HG02970 (cell line): ENCODE measurements around the gene STK38.

Source experiments
- ATAC-seq: cut with Tn5 transposase; IDR thresholded peaks from one replicate; pipeline ENCODE4 v1.9.1; 2021; ENCODE audit warnings: mild to moderate bottlenecking, moderate library complexity, moderate number of reproducible peaks; ENCODE audit not compliant: unreplicated experiment, low FRiP score

Gene STK38

DNA sequence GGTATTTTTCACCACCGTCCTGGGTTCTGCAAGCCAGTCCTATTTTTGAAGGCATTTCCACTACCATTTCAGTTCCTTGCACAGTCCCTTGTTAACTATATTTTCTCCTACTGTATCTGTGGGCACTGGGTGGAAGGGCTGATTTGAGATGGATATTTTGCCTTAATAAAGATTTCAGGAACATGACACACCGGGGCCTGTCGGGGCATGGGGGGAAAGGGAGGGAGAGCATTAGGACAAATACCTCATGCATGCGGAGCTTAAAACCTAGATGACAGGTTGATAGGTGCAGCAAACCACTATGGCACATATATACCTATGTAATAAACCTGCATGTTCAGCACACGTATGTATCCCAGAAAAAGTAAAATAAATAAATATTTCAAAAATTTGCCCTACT, 22.4 kb downstream of the STK38 start:
- ATAC-seq, result no peak

GRCh38 chr6:36523936-36524499, 23.3 kb downstream of the STK38 start:
- ATAC-seq, result no peak

- no peak for ATAC-seq
Observed at GRCh38 chr6:36523451-36523850, 23.8 kb downstream of the STK38 start.

DNA sequence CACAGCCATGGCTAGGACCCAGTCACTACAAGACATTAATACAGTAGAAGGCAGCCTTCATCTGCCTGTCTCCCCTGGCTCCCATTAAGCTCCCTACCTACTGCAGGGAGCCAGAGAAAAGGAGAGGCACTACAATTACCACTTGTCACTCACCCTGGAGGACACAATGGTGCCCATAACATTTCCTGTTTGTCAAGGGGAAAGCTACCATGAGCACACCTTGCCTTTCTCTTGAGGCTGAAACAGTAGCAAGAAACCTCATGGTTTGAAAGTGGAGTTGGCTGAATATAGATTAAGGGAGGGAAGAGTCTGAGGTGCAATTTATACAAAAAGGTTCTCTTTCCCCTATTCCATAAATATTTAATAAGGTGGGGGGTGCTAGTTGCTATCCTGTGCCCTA, 27.9 kb downstream of the STK38 start:
- ATAC-seq, result no peak

DNA sequence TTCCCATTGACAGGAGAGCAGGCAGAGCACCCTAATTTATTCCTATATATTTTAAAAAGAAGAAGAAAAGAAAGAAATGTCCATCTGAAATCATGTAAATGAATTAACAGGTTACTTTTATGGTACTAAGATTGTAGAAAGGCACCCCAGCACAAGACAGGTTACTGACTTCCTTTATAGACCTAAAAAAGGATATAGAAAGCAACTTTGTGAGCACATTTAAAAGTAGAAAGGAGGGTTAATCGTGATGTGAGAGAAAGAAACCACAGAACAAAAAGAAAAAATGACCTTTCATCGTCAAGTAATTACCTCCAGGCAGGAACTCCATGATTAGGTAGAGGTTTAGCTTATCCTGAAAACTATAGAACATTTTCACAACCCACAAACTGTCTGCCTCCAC, 29.9 kb downstream of the STK38 start:
- ATAC-seq, result no peak

- no peak for ATAC-seq
Observed at GRCh38 chr6:36516988-36517387, 30.3 kb downstream of the STK38 start.

- no peak for ATAC-seq
Observed at GRCh38 chr6:36516559-36516958, 30.7 kb downstream of the STK38 start.

- ATAC-seq, result no peak
Observed at GRCh38 chr6:36515844-36516243, 31.4 kb downstream of the STK38 start.

DNA sequence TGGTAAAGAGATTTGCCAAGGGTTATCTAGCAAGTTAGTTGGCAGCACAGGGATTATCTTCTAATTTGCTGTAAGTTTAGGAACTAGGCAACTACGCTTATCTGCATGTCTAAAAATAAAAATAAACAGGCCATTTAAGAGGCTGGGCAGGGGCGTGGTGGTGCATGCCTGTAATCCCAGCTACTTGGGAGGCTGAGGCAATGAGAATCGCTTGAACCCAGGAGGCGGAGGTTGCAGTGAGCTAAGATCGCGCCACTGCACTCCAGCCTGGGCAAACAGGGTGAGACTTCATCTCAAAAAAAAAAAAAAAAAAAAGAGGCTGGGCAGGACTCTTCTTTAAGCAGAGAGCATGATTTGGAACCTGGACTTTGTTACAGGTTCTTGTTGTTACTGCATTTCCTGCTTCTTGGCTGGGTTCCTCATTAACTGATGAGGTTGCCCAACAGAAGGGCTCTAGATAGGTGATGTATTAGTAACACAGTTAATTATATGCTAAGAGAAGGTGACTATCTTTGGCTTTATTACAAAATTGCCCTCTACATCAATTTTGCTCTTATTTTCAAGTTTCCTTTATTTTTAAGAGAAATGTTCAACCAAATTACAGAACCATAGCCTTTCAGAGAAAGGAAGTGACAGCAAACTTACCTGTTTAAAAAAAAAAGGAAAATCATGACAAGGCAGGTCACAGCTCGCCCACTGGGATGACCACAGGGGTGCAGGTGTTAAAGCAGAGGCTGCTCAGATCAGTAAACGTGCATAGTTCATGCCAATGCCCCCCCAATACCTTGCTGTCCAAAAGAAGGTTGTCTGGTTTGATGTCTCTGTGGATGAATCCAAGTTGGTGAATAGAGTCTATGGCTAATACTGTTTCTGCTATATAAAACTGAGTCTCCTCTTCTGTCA, 32.5 kb downstream of the STK38 start:
- ATAC-seq, result no peak

GRCh38 chr6:36510365-36510764, 36.9 kb downstream of the STK38 start:
- ATAC-seq, result no peak

DNA sequence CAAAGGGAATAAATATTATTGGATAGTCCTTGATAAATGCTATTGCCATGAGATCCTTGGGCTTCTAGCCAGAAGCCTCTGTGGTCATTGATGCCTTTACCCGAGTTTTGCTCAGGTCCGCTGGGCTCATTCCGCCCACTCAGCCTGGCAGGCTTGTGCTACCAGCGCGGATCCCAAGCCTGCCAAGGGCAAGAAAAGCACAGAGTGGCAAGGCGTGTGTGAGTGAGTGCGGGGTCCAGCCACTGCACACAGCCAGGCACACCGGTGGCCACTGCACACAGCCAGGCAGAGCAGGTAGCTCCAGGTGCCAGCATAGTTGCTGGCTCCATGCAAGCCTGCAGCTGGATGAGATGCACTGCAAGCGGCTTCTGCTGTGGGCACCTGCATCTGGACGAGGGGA, 38.7 kb downstream of the STK38 start:
- no peak for ATAC-seq

GRCh38 chr6:36506611-36507010, 40.7 kb downstream of the STK38 start:
- ATAC-seq, result no peak

DNA sequence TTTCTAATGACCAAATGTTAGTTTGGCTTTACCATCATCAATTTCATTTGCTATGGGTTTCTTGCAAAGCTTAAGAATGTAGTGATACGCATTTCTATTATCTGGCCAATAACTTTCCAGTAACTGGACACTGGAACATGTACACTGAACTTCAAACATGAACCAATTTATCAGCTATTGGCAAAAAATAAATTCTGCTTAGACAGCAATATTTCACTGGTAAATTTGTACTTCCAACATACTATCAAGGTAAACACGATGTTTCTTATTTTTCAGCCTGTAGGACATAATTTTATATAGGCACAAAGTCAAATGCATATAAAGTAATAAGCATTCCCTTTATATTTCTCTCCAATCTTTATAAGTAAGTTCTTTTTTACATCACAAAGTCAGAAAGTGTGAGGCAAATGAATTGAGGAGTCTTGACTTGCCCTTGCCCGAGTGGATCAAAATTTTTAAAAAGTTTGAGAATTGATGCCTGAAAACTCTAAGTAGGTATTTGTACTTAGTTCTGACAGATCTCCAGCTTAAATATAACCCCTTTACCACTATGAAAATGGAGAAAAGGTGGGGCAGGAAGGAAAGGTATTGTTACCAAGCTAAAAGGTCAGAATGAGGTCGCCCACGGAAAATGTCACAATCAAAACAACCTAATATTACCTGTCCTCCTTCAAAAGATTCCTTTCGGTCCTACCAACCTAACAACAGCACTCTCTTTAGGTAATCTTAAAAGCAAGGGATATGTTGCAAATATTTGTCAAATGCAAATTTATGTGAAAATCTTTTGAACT, 41.3 kb downstream of the STK38 start:
- ATAC-seq, result no peak

- ATAC-seq, result no peak
Observed at GRCh38 chr6:36504982-36505381, 42.3 kb downstream of the STK38 start.

DNA sequence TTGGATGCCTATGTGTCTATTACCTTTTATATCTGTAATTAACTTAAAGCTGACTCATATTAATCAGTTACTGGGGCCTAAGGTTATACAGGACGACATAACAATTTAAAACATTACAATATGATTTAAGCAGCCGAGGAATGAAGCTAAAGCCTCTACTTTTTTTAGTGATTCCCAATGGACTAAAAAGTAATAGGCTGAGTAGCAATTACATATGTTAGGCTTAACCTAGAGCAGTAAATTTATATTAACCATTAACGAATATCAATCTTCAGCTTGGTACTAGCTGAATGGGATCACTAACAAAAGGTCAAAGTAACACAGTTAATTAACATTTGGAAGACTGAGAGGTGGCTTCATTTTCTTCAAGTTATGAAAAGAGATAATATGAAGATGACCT, 43.1 kb downstream of the STK38 start:
- no peak for ATAC-seq

- no peak for ATAC-seq
Observed at GRCh38 chr6:36501686-36502085, 45.6 kb downstream of the STK38 start.

- no peak for ATAC-seq
Observed at GRCh38 chr6:36499918-36500317, 47.4 kb downstream of the STK38 start.

DNA sequence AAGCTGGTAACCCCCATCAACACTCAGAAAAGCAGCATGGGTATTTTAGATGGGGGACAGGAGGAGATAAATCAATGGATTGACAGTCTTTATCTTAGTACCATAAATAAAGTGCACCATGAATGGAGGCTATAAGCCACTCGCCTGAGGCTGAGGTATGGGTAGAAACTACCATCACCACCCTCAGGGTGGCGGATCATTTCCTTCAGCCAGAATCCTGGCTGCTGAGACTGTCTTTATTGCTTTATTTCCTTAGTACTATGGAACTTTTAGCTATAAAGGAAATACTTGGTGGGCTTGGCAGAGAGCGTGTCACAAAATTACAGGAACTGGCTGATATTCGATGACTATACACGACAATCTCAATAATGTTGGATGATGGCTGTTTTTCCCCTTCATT, 52.2 kb downstream of the STK38 start:
- ATAC-seq, result no peak

DNA sequence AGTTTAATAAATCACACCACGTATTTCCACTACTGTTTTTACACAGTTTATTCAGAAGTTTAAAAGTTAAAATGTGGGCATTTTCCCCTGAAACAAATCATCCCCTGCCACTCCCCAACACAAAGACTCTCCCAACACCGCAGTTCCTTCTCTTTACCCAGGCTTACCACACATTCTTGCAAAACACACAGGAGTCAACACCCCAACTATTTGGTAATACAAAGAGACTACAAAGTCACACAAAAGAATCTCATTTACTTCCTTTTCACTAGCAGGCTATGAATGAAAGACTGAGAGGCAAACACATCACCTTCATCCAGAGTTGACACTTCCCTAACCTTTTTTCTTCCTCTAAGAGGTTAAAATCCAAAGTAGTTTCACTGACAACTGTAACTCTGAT, 53.4 kb downstream of the STK38 start:
- no peak for ATAC-seq

DNA sequence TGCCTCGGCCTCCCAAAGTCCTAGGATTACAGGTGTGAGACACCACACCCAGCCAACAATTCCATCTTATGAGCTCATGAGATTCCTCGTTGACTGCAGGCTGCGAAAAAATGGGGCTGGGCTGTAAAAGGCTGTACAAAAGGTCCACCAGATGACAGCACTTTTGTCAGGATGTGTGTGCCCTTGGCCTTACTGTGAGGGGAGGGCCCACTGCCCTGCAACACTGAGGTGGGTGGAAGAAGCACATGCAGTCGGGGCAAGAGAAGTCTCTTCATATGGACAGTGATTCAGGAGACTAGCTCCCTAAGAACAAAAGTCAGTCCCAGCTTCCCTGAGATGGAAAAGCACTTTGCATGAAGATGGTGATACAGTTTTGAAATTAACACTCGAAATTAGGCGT, 54.0 kb downstream of the STK38 start:
- no peak for ATAC-seq

GRCh38 chr6:36492621-36493020, 54.7 kb downstream of the STK38 start:
- ATAC-seq, result no peak
